Hepatocyte (in vitro differentiated cells): ENCODE data around the gene THOP1. TPM values are rescaled to one million over a fixed set of nuclear protein-coding genes. Genes with fewer than 3 reads are reported as not detected.

Source experiments
- DNase-seq: peaks from one replicate; pipeline ENCODE4 v3.0.0-alpha.2; 2016; ENCODE audit warnings: low spot score
- H2AFZ ChIP-seq: fragments of 200-600 bp; sonication (generic); 2 replicates; pipeline ENCODE4 v1.6.0; 2016; ENCODE audit warnings: antibody characterized with exemption, mild to moderate bottlenecking
- H3K27ac ChIP-seq: fragments of 200-600 bp; sonication (generic); 2 replicates; pipeline ENCODE4 v1.5.1; 2016; ENCODE audit warnings: mild to moderate bottlenecking
- H3K27me3 ChIP-seq: fragments of 200-600 bp; sonication (generic); 2 replicates; pipeline ENCODE4 v1.6.1; 2016
- H3K36me3 ChIP-seq: fragments of 200-600 bp; sonication (generic); replicated peaks from 2 replicates; pipeline ENCODE4 v1.5.1; 2016; ENCODE audit warnings: low read depth; ENCODE audit not compliant: insufficient read depth
- H3K4me1 ChIP-seq: fragments of 200-600 bp; sonication (generic); 2 replicates; pipeline ENCODE4 v1.5.1; 2016; ENCODE audit warnings: mild to moderate bottlenecking, moderate library complexity; ENCODE audit not compliant: insufficient read depth
- H3K4me2 ChIP-seq: fragments of 200-600 bp; sonication (generic); 2 replicates; pipeline ENCODE4 v1.6.0; 2016
- H3K4me3 ChIP-seq: fragments of 200-600 bp; sonication (generic); 2 replicates; pipeline ENCODE4 v1.5.1; 2016; ENCODE audit warnings: mild to moderate bottlenecking
- H3K79me2 ChIP-seq: fragments of 200-600 bp; sonication (generic); 2 replicates; pipeline ENCODE4 v1.6.0; 2017; ENCODE audit warnings: mild to moderate bottlenecking
- H3K9me2 ChIP-seq: fragments of 200-600 bp; sonication (generic); replicated peaks from 2 replicates; pipeline ENCODE4 v1.6.0; 2017; ENCODE audit warnings: mild to moderate bottlenecking; ENCODE audit not compliant: insufficient read depth
- H3K9me3 ChIP-seq: fragments of 200-600 bp; sonication (generic); 2 replicates; pipeline ENCODE4 v1.5.1; 2016; ENCODE audit warnings: low read depth, mild to moderate bottlenecking
- H4K20me1 ChIP-seq: fragments of 200-600 bp; sonication (generic); 2 replicates; pipeline ENCODE4 v1.6.0; 2016; ENCODE audit warnings: mild to moderate bottlenecking; ENCODE audit not compliant: insufficient read depth, poor library complexity, severe bottlenecking
- CTCF ChIP-seq: fragments of 200-600 bp; sonication (generic); IDR thresholded peaks from 2 replicates; pipeline ENCODE4 v1.5.1; 2016; ENCODE audit warnings: antibody characterized with exemption, mild to moderate bottlenecking; ENCODE audit not compliant: poor library complexity
- EZH2 ChIP-seq: fragments of 200-600 bp; sonication (generic); IDR thresholded peaks from 2 replicates; pipeline ENCODE4 v1.6.1; 2016; ENCODE audit warnings: antibody characterized with exemption, mild to moderate bottlenecking, borderline replicate concordance
- EZH2phosphoT487 ChIP-seq: fragments of 200-600 bp; sonication (generic); IDR thresholded peaks from one replicate; pipeline ENCODE4 v1.6.1; 2018; ENCODE audit warnings: antibody characterized with exemption, mild to moderate bottlenecking, low read depth, moderate library complexity; ENCODE audit not compliant: unreplicated experiment, severe bottlenecking
- WGBS: methylation state at CpG from one replicate; pipeline ENCODE4 v1.1.6; 2016; ENCODE audit warnings: low lambda C conversion rate; ENCODE audit errors: missing lambda C conversion rate; 5-methylcytosine and 5-hydroxymethylcytosine counted together
- polyA plus RNA-seq: library from polyadenylated mRNA; unstranded; fragments of >200 nt; fragmentation: Nextera tagmentation; extraction: Ambion mirVana; gene quantifications from 2 replicates; pipeline ENCODE4 v1.2.1, GENCODE V29; 2016
- total RNA-seq: library from RNA; depleted of rRNA; stranded (reverse); fragments of >200 nt; gene quantifications from 2 replicates; pipeline ENCODE4 v1.2.3, GENCODE V29; 2014

The THOP1 gene
- total and polyA plus RNA-seq, 2 experiments from 2014 or later: 61.4 to 64.3 TPM

- Histone ChIP-seq H4K20me1 (no peaks in the 10 kb centered on the region), H3K9me2 (no peaks in the 10 kb centered on the region), H3K27ac (no peak overlapping the region), H3K79me2 (no peaks in the 10 kb centered on the region), H3K27me3 (no peaks in the 10 kb centered on the region), H3K9me3 (no peaks in the 10 kb centered on the region), H3K4me2 (no peak overlapping the region), H3K36me3 (no peaks in the 10 kb centered on the region), H3K4me3 (no peak overlapping the region), H2AFZ (no peak overlapping the region), H3K4me1 (no peaks in the 10 kb centered on the region)
- no peak for DNase-seq
- 95% methylated on average over 36 of the region's 37 CpGs for WGBS
- TF ChIP-seq EZH2phosphoT487 (no peak), CTCF (no peak), EZH2 (no peak)
These were observed 24.3 kb downstream of the THOP1 start for GRCh38 chr19:2809387-2810140.

- H3K4me3 ChIP-seq: no peak overlapping the region
- 98% methylated on average over 36 of the region's 58 CpGs for WGBS
- no peaks in the 10 kb centered on the region for H3K79me2 ChIP-seq
- H3K4me2 ChIP-seq: no peak overlapping the region
- no peak for TF ChIP-seq EZH2
- no peak for TF ChIP-seq EZH2phosphoT487
- TF ChIP-seq CTCF: no peak
- H3K36me3 ChIP-seq: no peaks in the 10 kb centered on the region
- no peaks in the 10 kb centered on the region for H4K20me1 ChIP-seq
- peak overlapping the region; percentile 58 for H3K27ac ChIP-seq
- no peaks in the 10 kb centered on the region for H3K9me3 ChIP-seq
- no peaks in the 10 kb centered on the region for H3K9me2 ChIP-seq
- DNase-seq: no peak
- no peaks in the 10 kb centered on the region for H3K4me1 ChIP-seq
- no peaks in the 10 kb centered on the region for H3K27me3 ChIP-seq
- no peak overlapping the region for H2AFZ ChIP-seq
These were observed 25.1 kb downstream of the THOP1 start for GRCh38 chr19:2810141-2811091.

DNA sequence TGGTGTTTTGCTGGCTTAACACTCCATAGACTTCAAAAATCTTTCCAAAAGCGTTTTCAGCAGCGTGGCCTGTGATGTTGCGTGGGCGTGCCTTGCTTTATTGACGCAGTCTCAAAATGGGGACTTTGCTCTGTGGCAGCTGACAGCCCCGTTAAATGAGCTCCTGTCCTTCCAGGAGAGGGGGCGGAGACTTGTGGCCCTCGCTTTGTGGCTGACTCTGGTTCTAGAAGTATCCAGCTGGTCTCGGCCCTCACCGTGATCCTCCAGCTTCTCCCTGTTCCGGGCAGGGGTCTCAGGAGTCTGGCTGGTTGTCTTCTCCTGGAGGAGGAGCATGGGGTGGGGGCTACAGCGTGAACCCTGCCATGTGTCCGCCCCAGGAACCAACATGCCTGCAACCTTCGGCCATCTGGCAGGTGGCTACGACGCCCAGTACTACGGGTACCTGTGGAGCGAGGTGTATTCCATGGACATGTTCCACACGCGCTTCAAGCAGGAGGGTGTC, 26.0 kb downstream of the THOP1 start:
- Histone ChIP-seq H3K27me3 (no peaks in the 10 kb centered on the region), H4K20me1 (no peaks in the 10 kb centered on the region), H3K4me1 (no peaks in the 10 kb centered on the region), H3K9me2 (no peaks in the 10 kb centered on the region), H2AFZ (no peak overlapping the region), H3K4me2 (no peak overlapping the region), H3K9me3 (no peaks in the 10 kb centered on the region), H3K4me3 (no peak overlapping the region), H3K27ac (peak overlapping the region; percentile 58), H3K79me2 (no peaks in the 10 kb centered on the region), H3K36me3 (no peaks in the 10 kb centered on the region)
- DNase-seq: peak; percentile 58
- WGBS: 90% methylated on average over 20 of the region's 20 CpGs
- TF ChIP-seq EZH2phosphoT487 (no peak), CTCF (no peak), EZH2 (no peak)
